ENCODE results near the gene CDKN1C.
"Not testable (repeated sequence)": the region's sequence is repeated elsewhere in the genome, so short reads cannot be mapped to it uniquely, and the experiment has no call there.

DNA sequence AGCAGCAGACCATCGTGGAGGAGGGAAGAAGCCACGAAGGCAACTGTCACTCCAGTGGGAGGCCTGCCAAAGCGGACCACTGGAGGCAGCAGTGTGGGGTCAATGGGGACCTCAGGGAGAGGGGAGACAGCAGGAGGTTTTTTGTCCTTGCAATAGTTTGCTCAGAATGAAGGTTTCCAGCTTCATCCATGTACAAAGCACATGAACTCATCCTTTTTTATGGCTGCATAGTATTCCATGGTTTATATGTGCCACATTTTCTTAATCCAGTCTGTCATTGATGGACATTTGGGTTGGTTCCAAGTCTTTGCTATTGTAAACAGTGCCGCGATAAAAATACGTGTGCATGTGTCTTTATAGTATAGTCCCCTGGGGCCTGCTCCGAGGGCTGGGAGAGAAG lies 19.7 kb upstream of the CDKN1C start:
- TF ChIP-seq, protein P1, sequence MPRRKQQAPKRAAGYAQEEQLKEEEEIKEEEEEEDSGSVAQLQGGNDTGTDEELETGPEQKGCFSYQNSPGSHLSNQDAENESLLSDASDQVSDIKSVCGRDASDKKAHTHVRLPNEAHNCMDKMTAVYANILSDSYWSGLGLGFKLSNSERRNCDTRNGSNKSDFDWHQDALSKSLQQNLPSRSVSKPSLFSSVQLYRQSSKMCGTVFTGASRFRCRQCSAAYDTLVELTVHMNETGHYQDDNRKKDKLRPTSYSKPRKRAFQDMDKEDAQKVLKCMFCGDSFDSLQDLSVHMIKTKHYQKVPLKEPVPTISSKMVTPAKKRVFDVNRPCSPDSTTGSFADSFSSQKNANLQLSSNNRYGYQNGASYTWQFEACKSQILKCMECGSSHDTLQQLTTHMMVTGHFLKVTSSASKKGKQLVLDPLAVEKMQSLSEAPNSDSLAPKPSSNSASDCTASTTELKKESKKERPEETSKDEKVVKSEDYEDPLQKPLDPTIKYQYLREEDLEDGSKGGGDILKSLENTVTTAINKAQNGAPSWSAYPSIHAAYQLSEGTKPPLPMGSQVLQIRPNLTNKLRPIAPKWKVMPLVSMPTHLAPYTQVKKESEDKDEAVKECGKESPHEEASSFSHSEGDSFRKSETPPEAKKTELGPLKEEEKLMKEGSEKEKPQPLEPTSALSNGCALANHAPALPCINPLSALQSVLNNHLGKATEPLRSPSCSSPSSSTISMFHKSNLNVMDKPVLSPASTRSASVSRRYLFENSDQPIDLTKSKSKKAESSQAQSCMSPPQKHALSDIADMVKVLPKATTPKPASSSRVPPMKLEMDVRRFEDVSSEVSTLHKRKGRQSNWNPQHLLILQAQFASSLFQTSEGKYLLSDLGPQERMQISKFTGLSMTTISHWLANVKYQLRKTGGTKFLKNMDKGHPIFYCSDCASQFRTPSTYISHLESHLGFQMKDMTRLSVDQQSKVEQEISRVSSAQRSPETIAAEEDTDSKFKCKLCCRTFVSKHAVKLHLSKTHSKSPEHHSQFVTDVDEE (CRISPR knock-in tag; IDR thresholded peaks at IDR 0.05), result not testable (repeated sequence)
- not testable (repeated sequence) for TF ChIP-seq PPARA (CRISPR knock-in tag; IDR thresholded peaks at IDR 0.05; ENCODE audit: borderline replicate concordance); ZNF565 (CRISPR knock-in tag; conservative IDR thresholded peaks at IDR 0.05; ENCODE audit: low read depth); ZNF70 (CRISPR knock-in tag; IDR thresholded peaks at IDR 0.05); ZFP30 (CRISPR knock-in tag; IDR thresholded peaks at IDR 0.05); ZFP3 (CRISPR knock-in tag; IDR thresholded peaks at IDR 0.05); SNAI2 (CRISPR knock-in tag; IDR thresholded peaks at IDR 0.05); RARB (CRISPR knock-in tag; IDR thresholded peaks at IDR 0.05); ZNF8 (CRISPR knock-in tag; IDR thresholded peaks at IDR 0.05); ARNTL (CRISPR knock-in tag; IDR thresholded peaks at IDR 0.05; ENCODE audit: borderline replicate concordance, low read depth)
- TF ChIP-seq, protein P2, sequence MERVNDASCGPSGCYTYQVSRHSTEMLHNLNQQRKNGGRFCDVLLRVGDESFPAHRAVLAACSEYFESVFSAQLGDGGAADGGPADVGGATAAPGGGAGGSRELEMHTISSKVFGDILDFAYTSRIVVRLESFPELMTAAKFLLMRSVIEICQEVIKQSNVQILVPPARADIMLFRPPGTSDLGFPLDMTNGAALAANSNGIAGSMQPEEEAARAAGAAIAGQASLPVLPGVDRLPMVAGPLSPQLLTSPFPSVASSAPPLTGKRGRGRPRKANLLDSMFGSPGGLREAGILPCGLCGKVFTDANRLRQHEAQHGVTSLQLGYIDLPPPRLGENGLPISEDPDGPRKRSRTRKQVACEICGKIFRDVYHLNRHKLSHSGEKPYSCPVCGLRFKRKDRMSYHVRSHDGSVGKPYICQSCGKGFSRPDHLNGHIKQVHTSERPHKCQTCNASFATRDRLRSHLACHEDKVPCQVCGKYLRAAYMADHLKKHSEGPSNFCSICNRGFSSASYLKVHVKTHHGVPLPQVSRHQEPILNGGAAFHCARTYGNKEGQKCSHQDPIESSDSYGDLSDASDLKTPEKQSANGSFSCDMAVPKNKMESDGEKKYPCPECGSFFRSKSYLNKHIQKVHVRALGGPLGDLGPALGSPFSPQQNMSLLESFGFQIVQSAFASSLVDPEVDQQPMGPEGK (CRISPR knock-in tag; IDR thresholded peaks at IDR 0.05; ENCODE audit: borderline replicate concordance), result not testable (repeated sequence)
- TF ChIP-seq, protein P3, sequence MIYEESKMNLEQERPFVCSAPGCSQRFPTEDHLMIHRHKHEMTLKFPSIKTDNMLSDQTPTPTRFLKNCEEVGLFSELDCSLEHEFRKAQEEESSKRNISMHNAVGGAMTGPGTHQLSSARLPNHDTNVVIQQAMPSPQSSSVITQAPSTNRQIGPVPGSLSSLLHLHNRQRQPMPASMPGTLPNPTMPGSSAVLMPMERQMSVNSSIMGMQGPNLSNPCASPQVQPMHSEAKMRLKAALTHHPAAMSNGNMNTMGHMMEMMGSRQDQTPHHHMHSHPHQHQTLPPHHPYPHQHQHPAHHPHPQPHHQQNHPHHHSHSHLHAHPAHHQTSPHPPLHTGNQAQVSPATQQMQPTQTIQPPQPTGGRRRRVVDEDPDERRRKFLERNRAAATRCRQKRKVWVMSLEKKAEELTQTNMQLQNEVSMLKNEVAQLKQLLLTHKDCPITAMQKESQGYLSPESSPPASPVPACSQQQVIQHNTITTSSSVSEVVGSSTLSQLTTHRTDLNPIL (CRISPR knock-in tag; IDR thresholded peaks at IDR 0.05; ENCODE audit: low read depth), result not testable (repeated sequence)
